Fibroblast of skin of right biceps (primary cell): Measurements from ENCODE around the gene AFF3.

Source experiments
- DNase-seq: peaks from one replicate; pipeline ENCODE4 v3.0.0-alpha.2; 2013

AFF3 gene

DNA sequence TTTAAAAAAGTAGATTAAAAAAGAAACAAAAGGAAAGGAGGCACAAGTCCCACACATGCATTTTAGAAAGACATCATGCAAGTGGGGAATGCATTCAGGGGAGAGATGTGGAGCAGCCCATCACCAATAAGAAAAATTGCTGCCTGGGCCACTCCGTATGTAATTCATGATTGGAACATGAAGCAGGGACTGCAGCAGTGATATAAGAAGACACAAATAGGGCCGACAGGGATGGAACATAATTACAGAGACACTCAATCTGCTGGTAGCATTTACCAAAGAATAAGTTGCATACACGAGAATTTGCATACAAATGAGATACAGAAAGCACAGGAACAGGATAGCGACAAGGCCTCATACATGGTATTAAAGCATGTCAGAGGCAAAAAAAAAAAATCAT lies 6.5 kb upstream of the AFF3 start:
- DNase-seq: no peak

DNA sequence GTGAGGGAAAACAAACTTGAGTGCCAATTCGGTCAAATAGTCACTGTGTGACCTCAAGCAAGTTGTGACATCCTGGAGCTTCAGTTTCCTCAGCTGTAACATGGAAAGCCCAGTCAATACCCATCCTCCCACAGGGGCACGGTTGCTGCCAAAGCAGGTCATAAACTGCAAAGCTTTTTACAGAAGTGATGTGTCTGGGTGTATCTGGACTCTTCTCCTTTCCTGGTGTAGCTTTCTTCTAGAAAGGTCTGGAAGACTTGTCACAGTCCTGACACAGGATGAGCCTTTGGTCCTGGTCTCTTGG lies 4.2 kb upstream of the AFF3 start:
- no peak for DNase-seq

DNA sequence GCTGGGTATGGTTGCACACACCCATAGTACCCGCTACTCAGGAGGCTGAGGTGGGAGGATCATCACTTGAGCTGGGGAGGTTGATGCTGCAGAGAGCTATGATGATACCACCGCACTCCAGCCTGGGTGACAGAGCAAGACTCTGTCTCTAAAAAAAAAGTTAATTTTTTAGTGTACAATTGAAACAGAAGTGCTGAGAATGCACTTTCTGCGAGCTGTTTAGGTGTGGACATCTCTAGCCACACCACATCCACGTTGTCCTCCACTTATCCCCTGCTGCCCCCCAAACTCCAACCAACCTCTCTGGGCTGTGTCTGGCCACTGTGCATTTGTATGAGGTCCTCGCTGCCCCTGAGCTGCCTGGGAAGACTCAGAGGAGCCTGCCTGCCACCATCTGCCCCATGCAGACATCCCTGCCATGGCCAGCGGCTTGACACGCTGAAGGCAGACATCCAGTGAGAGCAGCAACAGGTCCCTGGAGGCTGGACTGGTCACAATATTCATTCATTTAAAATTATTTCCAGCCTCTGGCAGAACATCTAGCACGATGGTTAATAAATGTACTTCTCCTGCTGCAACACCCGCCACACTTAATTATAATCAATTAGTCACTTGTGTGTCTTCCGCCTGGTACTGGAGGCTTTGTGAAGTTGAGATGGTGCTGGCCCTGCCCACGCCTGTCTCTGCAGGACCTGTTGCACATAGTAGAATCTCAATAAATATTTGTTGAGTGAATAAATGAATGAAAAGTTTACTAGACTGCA lies 3.7 kb upstream of the AFF3 start:
- DNase-seq: no peak

DNA sequence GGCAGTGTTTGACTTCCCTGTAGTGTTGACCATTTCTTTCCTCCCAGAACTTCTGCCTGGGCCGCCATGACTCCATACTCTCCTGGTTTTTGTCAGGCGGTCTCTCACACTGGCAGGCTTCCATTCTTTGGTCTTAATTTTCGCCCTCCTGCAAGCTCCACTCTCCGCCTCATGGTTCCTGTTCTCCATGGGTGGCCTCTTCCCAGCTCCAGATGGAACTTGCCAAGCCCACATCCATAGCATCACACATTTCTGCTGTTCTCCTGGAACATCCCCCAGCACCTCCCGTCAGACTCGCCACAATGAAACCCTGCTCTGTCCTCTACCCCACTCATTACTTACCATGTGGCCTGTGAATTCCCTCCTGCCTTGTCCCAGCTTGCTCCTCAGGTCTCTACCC lies 896 bp upstream of the AFF3 start:
- peak; percentile 22 for DNase-seq

DNA sequence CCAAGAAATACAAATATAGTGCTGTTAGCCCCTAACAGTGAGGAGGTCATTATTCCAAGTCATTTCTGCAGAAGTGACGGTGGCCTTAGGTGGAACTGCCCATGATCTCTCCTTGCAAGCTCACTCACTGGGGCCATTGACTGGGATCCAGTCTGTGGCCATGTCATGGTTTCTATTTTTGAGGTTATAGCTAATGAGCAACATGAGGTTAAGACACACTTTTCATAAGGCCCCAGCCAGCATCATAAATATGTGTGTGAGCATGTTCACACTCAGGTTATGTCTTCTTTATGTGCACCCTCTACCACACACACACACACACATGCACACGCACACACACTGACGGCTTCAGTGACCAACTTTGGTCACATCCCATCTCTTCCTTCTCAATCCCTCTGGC lies 484 bp downstream of the AFF3 start:
- no peak for DNase-seq

DNA sequence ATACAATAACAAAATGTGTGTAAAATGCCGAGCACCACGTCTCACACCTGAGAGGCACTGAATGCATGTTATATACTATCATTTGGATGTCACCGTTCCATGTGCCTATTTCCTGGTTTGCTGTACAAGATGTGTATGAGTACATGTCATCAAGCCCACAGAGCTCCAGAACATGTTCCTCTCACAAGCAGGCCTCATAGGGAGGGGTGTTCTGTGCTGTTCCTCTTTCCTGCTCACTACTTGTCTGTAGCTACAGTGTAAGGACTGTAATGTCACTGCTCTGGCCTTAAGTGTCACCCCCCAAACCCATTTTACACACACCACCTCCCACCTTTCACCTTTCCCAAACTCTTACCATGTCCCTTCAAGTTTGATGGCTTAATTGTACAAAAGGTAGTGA lies 1.8 kb downstream of the AFF3 start:
- no peak for DNase-seq

DNA sequence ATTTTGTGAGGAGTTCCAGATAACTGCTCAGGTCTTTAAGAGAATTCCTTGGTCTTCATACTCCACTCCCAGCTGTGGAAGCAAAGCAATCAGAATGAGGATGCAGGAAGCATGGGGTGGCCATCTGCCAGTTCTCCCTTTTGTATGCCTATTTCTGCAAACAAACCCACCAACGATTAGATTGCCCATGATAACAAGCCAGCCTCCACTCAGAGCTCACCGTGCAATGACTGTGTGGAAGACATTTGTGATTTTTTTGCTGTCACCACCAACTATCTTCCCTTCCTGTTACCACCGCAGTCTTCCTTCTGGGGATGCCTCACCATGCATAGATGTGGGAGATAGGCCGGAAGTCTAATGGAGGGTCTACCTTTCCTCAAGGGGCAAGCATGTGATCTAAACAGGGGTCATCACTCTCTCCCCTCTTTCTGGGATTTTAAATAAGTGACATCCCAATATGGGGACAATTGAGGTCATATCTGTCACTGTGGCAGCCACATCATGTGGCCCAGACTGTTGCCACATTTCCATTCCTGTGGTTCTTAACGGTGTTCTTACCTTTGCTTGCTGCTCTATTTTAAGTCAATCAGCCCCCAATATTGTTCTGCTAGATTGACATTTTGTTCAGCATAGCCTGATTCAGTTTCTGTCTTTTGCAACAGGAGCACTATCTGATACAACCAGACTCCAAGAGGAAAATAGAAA lies 4.4 kb downstream of the AFF3 start:
- DNase-seq: no peak

DNA sequence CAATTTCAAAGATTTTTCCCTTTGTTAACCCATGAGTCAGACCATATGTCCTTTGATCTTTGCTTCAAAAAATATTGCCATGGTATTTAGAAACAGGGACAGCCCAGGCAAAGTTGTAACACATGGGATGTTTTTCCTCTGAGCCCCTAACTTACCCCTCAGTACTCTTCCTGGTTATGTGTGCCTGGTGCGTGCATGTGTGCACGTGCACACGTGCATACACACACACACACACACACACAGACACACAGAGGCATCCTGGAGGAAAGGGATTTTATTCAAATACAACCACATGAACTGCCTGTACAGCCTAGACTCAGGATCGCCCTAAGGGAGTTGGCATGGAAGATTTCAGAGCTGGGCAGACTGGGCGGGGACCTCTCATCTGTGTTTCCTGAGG lies 5.1 kb downstream of the AFF3 start:
- DNase-seq: no peak

DNA sequence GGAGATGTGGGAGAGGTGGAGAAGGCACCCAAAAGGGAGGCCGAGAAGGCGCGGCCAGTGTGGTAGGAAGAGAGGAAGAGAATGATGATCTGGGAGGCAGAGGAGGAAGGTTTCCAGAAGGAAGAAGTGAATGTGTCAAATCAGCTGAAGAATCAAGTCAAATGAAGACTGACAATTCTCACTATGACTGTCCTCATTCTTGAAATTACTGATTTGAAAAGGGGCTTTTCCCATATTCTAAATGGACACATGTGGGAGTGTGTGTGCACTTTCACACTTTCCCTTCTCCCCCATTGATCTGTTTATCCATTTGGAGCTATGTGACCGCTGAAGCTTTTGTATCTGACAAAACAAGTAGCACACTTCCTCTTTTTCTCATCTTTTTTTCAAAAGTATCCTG lies 6.1 kb downstream of the AFF3 start:
- DNase-seq: no peak

DNA sequence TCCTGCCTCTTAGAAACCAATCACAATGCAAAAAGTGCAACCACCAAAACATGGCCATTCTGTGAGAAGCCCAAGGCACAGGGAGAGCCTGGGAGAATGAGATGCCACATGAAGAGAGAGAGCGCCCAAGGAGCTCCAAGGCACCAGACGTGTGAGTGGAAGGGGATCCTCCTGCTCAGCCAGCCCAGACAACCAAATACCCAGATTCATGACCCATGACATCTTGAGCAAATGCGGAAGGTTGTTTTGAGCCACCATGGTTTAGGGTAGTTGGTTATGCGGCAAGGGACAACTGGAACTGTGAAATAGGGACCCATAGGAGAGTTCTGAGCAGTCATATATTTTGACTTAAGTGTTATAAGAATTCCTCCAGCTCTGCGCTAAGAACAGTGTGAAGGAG lies 7.0 kb downstream of the AFF3 start:
- DNase-seq: no peak

DNA sequence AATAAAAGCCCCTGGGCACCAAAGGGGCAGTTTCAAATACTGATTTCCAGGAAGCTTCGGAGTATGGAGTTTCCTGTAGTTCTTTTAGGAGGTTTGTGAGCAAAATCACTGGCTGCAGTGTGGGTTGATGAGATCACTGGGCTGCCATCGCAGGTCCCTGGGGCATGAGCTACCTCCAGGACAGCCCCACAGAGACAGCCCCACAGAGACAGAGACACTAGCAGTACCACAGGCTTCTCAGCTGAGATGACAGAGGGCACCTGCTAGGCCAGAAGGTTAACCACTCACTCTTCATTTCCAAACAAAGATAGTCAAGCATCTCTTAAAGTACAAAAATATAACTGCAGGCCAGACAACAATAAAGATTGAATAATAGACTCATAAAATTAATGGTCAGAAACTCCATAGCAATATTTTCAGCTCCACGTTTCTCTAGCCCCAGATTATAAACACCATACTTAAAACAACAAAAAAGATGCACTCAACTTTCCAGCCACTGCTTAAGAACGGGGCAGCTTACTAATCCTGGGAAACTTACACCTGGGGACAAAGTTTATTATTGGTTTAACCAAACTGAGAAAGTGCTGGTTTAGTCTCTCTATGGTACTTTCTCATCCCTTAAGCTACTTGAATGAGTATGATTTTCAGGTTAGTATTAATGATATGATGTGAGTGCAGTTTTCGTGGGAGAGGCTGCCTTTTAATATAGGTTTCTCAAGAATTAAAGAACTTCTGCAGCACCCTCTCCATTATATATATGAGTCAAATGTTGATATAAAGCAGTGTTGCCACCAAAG lies 11.6 kb downstream of the AFF3 start:
- no peak for DNase-seq

DNA sequence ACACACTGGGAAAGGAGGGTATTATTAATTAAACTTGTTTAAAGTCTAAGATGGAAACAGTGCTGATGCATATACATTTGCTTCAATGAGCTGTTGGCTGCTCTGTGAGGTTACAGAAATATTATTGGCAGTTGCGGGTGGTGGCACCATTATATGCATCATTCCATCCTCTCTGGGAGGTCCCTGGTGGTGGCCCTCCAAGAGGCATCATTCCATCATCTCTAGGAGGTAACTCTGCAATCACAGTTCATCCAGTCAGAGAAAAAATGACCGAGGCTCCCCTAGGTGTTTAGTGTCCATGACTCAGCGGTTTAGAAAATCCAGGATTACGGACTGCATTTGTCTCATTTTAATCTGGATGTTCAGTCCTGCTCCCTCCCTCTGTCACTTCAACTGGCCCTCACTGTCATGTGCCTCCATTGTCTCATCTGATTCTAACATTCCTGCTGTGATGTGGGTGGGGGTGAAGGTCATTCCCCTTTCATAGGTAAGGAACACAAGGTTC lies 15.4 kb downstream of the AFF3 start:
- DNase-seq: no peak

DNA sequence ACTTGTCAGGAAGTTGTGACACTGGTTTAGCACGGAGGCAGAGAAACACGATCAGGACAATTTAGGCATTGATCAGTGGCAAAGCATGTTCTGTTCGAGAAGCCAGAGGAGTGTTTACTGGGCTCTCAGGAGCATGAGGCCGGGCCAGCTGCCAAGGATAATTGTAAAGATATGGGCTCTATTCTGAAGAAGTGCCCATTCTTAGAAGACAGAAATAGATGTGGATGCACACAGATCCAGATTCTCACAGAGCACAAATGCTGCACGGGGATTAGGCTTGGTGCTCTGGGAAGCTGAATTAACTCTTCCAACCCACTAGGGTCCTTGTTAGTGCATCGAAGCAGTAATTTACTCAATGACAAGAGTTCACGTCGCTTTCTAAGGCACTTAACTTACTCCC lies 16.2 kb downstream of the AFF3 start:
- DNase-seq: peak; percentile 17

DNA sequence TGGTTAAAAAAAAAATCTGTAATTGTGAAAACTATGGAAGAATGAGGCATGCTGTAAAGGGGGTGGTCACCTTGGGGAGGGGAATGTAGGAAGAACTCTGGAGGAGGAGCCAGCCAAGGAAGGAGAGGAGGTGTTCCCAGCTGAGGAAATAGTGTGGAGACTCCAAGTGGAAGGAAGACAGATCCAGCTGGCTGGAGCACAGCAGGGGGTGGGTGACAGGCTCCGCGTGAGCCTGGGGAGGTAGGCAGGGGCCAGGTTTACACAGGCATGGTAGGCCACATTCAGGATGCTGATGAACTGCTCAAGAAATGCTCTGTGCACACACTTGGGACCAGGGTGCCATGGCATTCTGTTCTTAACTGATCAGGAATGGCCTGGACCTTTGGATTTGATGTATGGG lies 16.8 kb downstream of the AFF3 start:
- no peak for DNase-seq

DNA sequence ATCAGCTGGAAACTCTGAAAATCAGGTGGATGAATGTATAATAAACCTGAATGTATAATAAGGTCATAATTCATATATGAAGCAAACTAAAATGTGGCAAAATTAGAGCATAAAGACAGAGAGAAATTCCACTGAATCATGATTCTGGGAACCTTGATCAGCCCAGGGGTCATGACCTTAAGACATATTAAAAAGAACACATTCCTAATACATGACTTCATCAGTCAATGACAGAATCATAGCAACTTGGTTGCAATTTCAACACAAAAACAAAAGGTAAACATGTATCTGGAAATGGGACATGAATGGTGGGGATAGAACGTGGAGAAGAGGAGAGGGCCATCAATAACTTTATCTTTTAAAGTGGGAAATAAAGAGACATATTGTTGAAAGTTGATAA lies 17.6 kb downstream of the AFF3 start:
- peak; percentile 39 for DNase-seq

DNA sequence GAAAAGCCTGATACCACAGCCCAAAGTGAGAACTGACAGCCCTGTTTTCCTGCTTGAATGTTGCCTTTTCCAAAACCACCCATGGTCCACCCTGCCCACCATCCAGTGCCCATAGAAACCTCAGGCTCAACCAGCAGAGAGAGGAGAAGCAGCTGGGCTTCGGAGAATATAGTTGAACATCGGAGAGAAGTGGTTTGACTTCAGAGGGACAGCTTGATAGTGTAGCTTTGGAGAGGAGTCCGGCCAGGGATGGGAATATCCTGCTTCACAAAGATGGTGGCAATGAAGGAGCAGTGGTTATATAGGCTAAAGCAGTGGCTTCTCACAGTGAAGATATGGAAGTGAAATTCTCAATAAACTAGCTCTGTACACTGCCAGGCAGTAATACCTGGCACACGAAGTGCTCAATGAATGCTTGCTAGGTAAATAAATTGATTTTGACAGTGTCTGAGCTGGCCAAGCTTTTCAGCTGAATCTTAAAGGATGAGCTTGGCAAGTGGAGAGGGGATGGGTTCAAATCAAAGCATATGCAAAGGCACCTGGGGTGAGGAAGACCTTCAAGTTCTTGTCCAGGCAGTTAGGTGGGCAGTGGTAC lies 21.2 kb downstream of the AFF3 start:
- no peak for DNase-seq

DNA sequence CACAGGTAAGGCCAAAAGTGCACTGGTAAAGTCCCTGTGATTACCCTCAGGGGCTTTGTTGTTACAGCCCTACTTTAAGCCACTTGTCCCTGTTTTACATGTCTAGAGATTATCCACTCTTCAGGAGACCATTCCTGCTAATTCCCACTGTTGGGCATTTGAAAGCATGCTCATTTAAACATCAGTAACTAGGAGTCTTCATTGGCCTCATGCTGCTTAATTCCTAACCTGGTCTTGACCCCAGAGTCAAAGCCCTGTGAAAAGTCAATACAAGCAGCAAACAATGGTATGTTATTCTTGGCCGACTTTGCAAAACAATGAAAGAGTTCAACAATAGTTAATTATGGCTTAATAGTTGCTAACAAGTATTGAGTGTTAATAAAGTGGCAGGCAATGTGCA lies 23.2 kb downstream of the AFF3 start:
- DNase-seq: no peak

DNA sequence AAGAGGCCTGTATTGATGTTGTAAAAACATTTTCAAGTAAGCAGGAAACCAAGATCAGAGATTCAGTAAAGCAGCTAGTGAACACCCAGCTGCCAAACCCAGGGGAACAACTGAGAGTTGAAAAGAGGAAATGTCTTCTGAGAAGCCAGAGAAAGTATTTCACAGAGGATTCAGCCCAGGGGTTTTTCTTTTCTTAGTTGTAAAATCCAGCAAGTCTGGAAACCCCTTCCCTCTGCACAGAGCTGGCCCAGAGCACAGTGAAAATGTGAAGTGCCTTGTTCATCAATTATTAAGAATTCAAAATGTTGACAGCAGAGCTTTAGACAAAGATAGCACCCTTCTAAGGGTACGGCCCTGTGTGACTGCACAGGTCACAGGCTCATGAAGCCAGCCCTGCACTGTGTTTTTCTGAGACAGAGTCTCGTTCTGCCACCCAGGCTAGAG lies 28.4 kb downstream of the AFF3 start:
- DNase-seq: no peak

DNA sequence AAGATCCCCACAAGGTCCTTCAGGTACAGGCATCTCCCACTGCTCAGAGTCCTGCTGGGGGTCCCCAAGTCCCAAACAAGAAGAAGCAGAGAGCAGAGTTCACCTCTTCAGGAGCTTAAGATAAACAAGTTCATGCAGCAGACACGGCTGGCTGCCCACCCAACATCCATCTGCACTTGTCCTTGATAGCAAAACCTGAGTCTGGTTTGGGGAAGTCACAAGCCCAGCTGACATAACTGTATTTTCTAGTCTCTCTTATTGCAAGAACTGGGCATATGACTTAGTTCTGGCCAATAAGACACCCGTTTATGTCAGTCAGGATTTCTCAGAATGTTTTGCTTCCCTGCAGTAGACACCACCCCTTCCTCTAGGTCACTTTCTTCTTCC lies 31.8 kb downstream of the AFF3 start:
- no peak for DNase-seq

DNA sequence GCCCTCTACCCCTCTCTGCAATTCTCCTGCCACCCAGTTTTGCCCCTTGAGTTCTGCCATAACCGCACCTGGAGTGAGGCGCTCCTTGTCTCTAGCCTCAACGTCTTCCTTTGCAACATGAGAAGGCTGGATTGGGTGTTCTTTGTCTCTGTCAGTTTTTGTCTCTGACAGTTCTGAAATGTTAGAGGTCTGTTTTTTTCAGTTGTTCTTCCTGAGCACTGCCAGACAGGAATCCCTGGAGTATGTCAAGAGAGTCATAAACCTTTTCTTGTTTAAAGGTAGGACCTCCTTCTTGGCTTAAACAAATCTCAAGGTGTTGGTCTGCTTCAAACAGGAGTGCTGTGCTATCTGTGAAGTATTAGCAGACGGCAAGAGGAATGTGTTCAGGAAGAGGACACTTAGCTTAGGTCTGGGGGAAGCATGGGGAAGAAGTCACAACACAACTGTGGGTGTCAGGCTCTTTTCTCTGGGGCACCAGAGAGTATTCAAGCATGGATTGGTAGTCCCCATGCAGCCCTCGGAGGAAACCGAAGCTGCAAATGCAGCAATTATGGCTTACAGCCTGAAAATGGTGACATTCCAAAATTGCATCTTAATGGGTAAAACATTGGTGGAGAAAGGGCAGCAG lies 32.3 kb downstream of the AFF3 start:
- no peak for DNase-seq

DNA sequence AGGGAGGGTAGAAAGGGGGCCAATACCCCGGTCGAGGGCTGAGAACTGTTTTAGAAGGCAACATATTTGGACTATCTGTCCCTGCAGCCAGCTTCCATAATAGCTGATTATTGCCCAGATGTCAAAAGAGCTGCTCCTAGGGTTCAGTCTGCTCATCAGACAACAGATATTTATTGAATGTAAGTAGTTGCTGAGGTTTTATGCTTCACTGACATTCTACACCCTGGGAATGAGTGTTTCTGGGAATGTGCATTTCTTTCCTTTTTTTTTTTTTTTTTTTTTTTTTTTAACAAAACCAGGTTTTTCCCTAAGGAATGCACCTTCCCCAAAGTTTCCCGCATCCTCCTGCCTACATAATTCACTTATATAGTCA lies 33.8 kb downstream of the AFF3 start:
- peak; percentile 61 for DNase-seq

DNA sequence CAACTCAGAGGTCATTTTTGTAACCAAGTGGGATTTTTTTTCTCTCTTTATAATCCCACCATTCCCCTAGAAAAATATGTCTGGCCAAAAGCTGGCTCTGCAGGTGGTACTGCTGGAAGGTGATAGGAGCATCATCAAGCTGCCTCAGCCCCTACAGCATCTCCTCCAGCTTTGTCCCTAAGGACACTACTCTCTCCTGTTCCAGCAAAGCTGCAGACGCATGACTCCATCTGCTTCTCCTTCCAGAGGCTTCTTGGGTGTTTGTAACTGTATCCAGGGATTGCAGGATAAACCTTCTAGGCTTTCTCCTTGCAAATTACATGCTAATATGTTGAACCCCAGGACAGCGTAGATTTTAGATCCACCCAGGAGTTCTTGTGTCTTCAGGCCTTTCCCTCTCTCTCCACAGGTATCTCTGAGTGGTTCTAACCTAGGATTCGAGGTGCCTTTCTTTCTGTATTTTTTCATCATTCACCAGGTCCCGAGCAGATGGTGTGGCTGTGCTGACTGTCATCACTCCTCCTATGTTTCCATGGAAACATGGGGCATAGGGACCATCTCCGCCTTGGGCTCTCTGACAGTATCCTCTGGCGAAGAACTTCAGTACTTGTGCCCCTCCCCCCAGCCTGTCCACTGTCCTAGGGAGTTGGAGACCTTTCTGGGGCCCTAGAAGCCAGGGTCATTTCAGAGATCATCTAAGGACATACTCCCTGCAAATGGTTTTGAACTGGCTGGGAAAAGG lies 34.3 kb downstream of the AFF3 start:
- no peak for DNase-seq
